Uterus (tissue), 4 donors: Measurements from ENCODE around the gene LRP1B. TPM values are rescaled to one million over a fixed set of nuclear protein-coding genes. Genes with fewer than 3 reads are reported as not detected.

Source experiments
- DNase-seq, 2 donors: peaks; one replicate each; pipeline ENCODE4 v3.0.0-alpha.2; 2019 to 2020
- H3K27ac ChIP-seq, 2 donors: fragments of 200-600 bp; sonication (generic); 1 replicate in 1 of 2; 2 replicates in 1 of 2; pipeline ENCODE4 v1.5.1; 2016 to 2018
- H3K27me3 ChIP-seq, 2 donors: fragments of 200-600 bp; sonication (generic); one replicate each; pipeline ENCODE4 v1.5.1; 2018 to 2019; ENCODE audit warnings: control low read depth in 1 of 2
- H3K36me3 ChIP-seq, 2 donors: fragments of 200-600 bp; sonication (generic); one replicate each; pipeline ENCODE4 v1.5.1; 2019; ENCODE audit warnings: control low read depth in 1 of 2
- H3K4me1 ChIP-seq, 2 donors: fragments of 200-600 bp; sonication (generic); one replicate each; pipeline ENCODE4 v1.5.1; 2018 to 2019; ENCODE audit warnings: control low read depth in 1 of 2
- H3K4me3 ChIP-seq, 2 donors: fragments of 200-600 bp; sonication (generic); 1 replicate in 1 of 2; 2 replicates in 1 of 2; pipeline ENCODE4 v1.5.1; 2018 to 2019; ENCODE audit warnings: mild to moderate bottlenecking in 1 of 2
- H3K9me3 ChIP-seq, 2 donors: fragments of 200-600 bp; sonication (generic); one replicate each; pipeline ENCODE4 v1.5.1; 2019; ENCODE audit warnings: control low read depth in 1 of 2
- CTCF ChIP-seq, 4 experiments: fragments of 200-600 bp in 2 of 4; fragments of 450-650 bp in 2 of 4; sonication (generic) in 2 of 4; IDR thresholded peaks; one replicate each; pipeline ENCODE4 v1.5.1; 2016 to 2019; ENCODE audit warnings: antibody characterized with exemption in 4 of 4, mild to moderate bottlenecking in 2 of 4, moderate library complexity in 1 of 4
- POLR2A ChIP-seq, 2 donors: fragments of 450-650 bp; IDR thresholded peaks; one replicate each; pipeline ENCODE4 v1.6.1; 2016; ENCODE audit warnings: antibody characterized with exemption in 2 of 2, mild to moderate bottlenecking in 1 of 2, moderate library complexity in 1 of 2
- intact Hi-C: fragments of 100-400 bp; cut with DNase I; formaldehyde crosslinking; loops from one replicate; pipeline ENCODE4 v1.15.1; 2023; ENCODE audit warnings: low total_unique reads
- total RNA-seq, 4 donors: library from RNA; depleted of rRNA in 3 of 4; stranded (reverse); fragments of >200 nt in 3 of 4; gene quantifications; one replicate each; pipeline versions ENCODE4 v1.1.0 to v1.2.4, GENCODE V29; 2014 to 2023
- donor health status: DM: yes; HTN: yes; CAD: no.

Gene LRP1B
- total RNA-seq, 4 donors from 2014 or later = 0.29 to 7.3 (median 0.79) TPM; not detected in 1

GRCh38 chr2:141440072-141440635, 690.7 kb downstream of the LRP1B start:
- no peaks in the 10 kb centered on the region for H3K9me3 ChIP-seq
- H3K27ac ChIP-seq = no peak overlapping the region
- no peak overlapping the region for H3K4me3 ChIP-seq
- no peak for DNase-seq
- no peak for TF ChIP-seq CTCF (IDR thresholded peaks at IDR 0.05)
- no peak for TF ChIP-seq POLR2A (IDR thresholded peaks at IDR 0.05)
- H3K27me3 ChIP-seq = no peaks in the 10 kb centered on the region
- H3K4me1 ChIP-seq = no peaks in the 10 kb centered on the region
- intact Hi-C loops = no loop called here
- no peaks in the 10 kb centered on the region for H3K36me3 ChIP-seq

GRCh38 chr2:141439524-141439923, 691.3 kb downstream of the LRP1B start:
- H3K36me3 ChIP-seq = no peaks in the 10 kb centered on the region
- H3K27me3 ChIP-seq = no peaks in the 10 kb centered on the region
- H3K9me3 ChIP-seq = no peaks in the 10 kb centered on the region
- DNase-seq = no peak
- TF ChIP-seq CTCF (IDR thresholded peaks at IDR 0.05) (no peak), POLR2A (IDR thresholded peaks at IDR 0.05) (no peak)
- H3K27ac ChIP-seq = no peak overlapping the region
- no peaks in the 10 kb centered on the region for H3K4me1 ChIP-seq
- no peak overlapping the region for H3K4me3 ChIP-seq
- intact Hi-C loops = no loop called here

- Histone ChIP-seq H3K4me3 (no peak overlapping the region), H3K9me3 (no peaks in the 10 kb centered on the region), H3K4me1 (no peaks in the 10 kb centered on the region), H3K27ac (no peak overlapping the region), H3K36me3 (no peaks in the 10 kb centered on the region), H3K27me3 (no peaks in the 10 kb centered on the region)
- no peak for TF ChIP-seq CTCF (IDR thresholded peaks at IDR 0.05)
- TF ChIP-seq POLR2A (IDR thresholded peaks at IDR 0.05) = no peak
- intact Hi-C loops = no loop called here
- no peak for DNase-seq
Observed at GRCh38 chr2:141438536-141438935, 692.3 kb downstream of the LRP1B start.

- Histone ChIP-seq H3K4me1 (no peaks in the 10 kb centered on the region), H3K36me3 (no peaks in the 10 kb centered on the region), H3K4me3 (no peak overlapping the region), H3K27me3 (no peaks in the 10 kb centered on the region), H3K27ac (no peak overlapping the region), H3K9me3 (no peaks in the 10 kb centered on the region)
- intact Hi-C loops = no loop called here
- no peak for DNase-seq
- TF ChIP-seq CTCF (IDR thresholded peaks at IDR 0.05) = no peak
- TF ChIP-seq POLR2A (IDR thresholded peaks at IDR 0.05) = no peak
Observed at GRCh38 chr2:141437521-141437920, 693.3 kb downstream of the LRP1B start.

- no peaks in the 10 kb centered on the region for H3K27me3 ChIP-seq
- TF ChIP-seq POLR2A (IDR thresholded peaks at IDR 0.05) (no peak), CTCF (IDR thresholded peaks at IDR 0.05) (no peak)
- H3K36me3 ChIP-seq = no peaks in the 10 kb centered on the region
- intact Hi-C loops = no loop called here
- H3K27ac ChIP-seq = no peak overlapping the region
- no peaks in the 10 kb centered on the region for H3K9me3 ChIP-seq
- no peak overlapping the region for H3K4me3 ChIP-seq
- no peaks in the 10 kb centered on the region for H3K4me1 ChIP-seq
- no peak for DNase-seq
Observed at GRCh38 chr2:141423124-141423523, 707.7 kb downstream of the LRP1B start.
